ENCODE measurements around the gene B4GALT5.
A peak's percentile ranks its signal among the peaks of the same experiment; 100 is the strongest.
"Not testable (repeated sequence)": the region's sequence is repeated elsewhere in the genome, so short reads cannot be mapped to it uniquely, and the experiment has no call there.

B4GALT5 gene

DNA sequence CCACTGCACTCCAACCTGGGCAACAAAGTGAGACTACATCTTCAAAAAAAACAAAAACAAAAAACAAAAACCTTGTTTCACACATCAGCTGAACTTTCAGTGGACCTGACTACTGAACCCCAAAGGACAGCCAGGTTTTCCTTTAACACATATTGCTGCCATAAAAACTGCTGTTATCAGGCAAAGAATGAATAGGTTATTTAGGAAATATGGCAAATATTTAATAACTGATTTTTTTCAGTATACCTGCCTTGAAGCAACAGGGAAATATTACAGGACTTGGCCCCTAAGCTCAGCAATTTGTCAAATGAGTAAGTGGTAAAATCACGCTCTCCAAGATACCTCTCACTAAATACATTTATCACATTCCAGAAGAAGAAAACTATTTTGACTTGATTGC, 34.0 kb downstream of the B4GALT5 start:
- no peak for DNase-seq (ENCODE audit: low read depth)

DNA sequence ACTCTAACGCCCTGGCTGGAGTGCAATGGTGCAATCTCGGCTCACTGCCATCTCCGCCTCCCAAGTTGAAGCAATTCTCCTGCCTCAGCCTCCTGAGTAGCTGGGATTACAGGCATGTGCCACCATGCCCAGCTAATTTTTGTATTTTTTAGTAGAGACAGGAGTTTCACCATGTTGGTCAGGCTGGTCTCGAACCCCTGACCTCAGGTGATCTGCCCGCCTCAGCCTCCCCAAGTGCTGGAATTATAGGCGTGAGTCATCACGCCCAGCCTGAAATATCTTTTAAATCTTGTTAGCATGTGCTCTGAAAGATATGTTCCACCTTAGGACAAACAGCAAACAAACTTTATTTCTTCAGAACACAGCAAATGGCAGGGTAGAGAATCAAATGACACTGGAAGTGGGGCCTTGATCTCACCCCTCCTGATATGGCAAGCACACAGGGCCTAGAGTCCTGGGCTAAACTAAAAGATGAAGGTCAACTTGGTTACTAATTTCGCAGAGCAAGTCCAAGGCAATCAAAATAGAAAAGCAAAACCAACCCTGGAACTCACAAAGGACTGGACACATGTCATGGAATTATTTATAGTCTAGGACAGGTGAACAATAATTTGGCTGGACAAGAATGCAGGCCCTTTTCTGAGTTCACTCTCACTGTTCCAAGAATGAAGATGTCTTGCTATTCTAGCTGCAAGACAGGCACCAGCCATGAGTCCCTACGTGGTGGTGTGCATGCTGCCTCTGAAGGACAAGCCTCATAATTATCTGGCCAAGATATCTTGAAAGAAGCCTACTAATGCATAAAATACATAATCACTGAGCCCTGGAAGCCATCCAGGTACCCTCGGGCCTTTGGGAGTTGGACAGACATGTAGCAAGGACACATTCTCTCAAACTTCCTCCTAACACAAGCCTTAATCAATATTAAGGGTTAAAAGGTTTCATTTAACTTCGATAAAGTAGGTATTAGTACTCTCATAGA, 35.6 kb downstream of the B4GALT5 start:
- no peak for DNase-seq (ENCODE audit: low read depth)

DNA sequence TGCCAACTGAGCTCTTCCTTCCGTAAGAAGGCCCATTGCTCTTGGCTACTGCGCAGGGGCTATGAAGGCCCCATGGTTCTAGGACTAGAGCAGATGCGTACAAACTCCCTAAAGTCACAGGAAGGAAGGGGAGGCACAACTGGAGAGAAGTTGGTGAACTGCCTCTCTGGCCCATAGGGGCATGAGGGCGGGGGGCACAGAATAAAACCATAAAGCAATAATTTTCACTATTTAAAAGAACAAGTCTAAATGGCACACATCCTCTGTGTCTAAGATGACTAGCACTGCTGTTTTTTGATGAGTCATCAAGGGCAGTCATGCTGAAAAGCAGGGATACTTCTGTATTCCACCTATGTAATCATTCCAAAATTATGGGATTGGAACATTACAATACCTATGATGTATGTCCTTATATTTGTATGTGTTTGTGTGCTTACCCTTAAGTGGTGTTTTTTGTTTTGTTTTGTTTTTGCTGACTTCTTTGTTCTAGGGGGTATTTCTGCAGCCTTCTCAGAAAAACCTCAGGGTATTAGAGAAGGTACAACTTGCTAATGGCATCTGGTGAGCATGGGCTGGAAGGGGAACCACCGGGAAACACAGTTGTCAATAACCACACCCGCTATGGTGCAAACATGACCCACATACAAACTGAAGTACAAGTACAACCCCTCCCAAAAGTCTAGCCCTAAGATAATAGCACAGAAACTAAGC, 36.9 kb downstream of the B4GALT5 start:
- peak; percentile 50 for DNase-seq (ENCODE audit: low read depth)

DNA sequence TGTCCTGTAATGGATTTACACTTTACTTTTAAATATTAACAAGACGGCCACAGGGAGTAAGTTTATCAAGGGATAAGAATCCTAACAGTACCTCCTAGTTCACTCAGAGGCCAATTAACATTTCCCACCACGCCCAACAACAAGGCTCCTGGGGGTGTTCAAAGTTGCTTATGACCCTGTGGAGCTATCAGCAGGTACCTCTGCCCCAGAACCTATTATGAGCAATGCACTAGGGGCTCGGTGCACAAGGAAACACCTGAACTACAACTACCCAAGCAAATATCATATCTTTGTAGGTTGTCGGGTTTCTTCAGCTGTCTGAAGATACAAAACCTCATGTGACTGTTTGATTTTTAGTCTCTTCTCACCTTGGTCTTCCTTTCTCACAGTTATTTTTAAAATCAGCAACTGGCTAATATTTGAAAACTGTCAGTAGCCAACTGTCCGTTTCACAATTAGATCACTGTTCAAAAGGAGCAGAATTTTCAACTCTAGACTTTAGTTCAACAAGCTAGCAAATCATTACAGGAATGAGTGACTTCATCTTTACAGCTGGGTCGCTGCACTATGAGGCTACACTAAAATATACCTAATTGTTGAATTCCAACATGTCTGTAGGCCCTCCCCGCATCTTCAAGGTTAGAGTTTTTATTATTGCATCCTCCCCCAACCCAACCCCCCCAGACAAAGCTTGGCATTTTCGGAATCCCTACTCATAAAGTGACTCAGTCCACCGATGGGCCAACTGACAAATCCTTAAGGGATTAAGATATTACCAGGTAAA, 38.1 kb downstream of the B4GALT5 start:
- DNase-seq (ENCODE audit: low read depth) = no peak

DNA sequence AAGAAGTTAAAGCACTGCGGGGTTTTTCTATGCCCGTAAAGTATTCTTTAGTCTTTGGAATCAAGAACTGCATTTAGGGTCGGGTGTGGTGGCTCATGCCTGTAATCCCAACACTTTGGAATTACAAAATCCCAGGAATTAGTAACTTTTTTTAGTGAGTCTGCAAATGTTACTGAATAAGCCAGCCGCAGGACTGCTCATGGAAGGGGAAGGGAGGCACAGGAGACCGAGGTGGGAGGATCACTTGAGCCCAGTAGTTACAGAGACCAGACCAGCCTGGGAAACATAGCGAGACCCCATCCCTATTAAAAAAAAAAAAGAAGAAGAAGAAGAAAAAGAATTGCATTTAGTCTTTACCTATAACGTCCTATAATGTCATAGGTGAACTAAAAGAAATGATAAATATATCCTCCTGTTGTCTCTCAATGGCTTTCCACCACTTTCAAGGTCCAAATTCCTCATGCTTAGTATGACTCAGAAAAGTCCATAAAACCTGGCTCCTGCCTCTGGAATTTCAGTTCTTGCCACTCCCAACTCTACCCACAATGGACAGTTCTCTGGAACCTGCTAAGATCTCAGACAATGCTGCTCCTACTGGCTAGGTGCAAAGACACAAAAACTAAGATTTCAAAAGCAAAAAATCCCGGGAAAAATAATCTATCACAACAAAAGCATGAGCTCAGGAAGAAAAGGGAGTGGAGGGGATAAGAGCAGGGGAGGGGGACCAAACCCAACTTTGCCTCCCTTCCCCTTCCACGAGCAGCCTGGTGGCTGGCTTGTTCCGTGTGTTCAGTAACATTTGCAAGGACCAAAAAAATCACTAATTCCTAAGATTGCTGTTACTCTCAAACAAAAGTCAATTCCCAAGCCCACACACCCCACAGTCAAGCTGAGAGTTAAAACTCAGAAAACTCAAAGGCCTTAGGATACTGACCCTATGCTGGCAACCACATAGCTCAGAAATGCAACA, 39.0 kb downstream of the B4GALT5 start:
- DNase-seq (ENCODE audit: low read depth) = peak; percentile 82

DNA sequence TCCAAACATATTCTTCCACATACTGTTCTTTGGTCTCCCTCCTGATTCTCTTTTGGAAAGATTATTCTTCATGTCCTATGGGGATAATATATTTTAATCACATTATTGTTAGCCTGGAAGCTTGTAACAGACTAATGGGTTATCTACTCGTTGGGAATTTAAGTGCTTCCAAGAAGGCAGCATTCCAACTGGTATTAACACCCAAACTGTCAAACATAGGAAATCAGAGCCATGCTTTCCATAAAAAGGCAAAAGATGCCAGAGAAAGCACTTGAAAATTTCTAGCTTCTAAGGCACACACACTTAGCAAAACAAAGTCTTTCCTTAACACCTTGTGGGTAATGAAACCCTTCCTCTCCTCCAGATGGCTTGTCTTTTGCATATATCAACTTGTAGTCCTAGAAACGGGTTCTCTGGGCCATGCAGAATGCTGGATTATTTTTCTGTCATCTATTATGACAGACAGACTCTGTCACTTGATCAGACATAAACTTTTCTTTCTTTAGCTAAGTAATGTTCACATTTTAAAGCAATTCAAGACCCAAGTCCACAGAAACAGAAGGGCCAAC, 41.5 kb downstream of the B4GALT5 start:
- no peak for DNase-seq (ENCODE audit: low read depth)

DNA sequence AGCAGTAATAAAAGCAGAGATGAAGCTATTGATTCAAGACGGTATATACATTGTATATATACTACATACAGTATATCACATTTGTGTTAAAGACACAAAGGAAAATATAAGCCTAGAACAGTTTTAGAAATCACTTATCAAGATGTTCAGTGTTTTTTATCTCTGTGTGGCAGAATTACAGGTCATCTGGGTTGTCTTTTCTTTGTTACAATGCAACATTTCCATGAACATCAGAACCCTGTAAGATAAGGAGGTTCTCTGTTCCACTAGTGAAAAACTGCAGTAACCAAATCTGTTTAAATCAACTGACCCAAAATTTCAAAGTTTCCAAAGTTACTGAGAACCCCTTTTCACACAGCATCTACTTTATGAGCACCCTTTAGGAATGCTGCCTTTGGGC, 42.2 kb downstream of the B4GALT5 start:
- no peak for DNase-seq (ENCODE audit: low read depth)

DNA sequence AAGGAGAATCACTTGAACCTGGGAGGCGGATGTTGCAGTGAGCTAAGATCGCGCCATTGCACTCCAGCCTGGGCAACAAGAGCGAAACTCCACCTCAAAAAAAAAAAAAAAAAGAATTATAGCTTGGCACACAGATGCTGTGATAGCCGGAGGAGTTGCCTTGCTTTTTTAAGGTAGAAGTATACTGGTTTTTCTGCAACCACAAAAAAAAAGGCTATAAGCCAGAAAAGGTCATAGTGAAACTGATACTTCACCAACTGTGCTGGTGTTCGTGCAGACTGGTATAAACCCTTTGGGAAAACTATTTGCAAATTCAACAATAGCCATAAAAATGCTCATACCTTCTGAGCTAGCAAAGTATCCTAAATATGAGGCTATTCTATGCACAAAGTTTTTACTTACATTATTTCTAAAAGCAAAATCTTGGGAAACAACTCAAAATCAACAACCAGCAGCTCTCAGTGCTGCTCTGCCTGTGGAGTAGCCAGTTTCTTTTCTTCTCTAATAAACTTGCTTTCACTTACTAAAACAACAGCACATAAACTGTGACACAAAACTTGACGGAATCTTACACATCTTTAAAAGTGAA, 44.0 kb downstream of the B4GALT5 start:
- DNase-seq (ENCODE audit: low read depth) = no peak

DNA sequence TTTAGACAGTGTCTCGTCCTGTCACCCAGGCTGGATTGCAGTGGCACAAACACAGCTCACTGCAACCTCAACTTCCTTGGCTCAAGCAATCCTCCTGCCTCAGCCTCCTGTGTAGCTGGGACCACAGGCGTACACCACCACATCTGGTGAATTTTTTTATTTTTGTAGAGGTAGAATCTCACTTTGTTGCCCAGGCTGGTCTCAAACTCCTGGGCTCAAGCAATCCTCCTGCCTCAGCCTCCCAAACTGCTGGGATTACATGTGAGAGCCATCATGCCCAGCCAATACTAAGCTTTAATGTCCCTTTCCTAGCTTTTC, 44.8 kb downstream of the B4GALT5 start:
- not testable (repeated sequence) for DNase-seq (ENCODE audit: low read depth)

DNA sequence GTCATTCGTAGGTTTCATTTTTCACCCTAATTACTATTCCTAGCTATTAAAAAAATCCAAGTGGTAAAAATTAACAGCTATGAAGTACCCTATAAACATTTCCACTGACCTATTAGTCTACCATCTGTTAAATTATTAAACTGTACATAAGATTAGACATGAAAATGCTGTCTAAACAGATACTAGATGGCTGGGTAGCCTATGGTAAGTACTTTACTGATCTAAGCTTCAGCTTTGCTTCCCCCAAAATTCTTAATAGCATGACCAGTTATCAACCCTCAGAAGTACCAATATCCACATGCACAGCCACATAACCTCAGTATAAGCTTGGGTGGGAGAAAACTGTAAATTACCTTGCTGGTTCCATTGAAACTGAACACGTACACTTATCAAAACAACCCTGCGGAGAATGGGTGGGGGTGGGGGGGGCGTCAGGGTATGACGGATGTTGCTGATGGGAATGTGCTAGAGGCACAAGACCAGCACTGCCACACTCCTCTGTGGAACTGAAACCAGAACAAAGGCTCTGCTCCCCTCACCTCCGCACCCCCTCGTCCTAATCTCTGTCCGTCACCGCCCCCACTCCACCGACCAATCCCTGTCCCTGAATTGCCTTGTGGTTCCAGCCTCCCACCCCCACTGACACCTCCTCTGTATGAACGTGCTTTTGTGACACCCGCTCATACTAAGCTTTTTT, 45.3 kb downstream of the B4GALT5 start:
- DNase-seq (ENCODE audit: low read depth) = no peak

DNA sequence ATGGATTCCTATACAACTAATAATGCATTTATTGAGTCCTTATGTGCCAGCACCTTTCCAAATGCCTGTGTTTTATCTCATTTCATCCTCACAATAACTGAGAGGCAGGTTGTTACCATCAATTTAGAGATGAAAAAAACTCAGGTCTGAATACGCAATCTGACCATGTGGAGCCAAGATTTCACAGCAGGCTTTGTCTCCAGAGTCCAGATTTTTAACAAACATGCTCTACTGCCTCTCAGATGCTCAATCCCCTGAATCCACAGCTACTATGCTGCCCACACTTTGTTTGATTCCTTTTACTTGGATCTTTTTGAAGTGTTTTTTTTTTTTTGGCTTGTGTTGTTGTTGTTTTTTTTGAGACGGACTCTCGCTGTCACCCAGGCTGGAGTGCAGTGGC, 46.8 kb downstream of the B4GALT5 start:
- DNase-seq (ENCODE audit: low read depth) = no peak

DNA sequence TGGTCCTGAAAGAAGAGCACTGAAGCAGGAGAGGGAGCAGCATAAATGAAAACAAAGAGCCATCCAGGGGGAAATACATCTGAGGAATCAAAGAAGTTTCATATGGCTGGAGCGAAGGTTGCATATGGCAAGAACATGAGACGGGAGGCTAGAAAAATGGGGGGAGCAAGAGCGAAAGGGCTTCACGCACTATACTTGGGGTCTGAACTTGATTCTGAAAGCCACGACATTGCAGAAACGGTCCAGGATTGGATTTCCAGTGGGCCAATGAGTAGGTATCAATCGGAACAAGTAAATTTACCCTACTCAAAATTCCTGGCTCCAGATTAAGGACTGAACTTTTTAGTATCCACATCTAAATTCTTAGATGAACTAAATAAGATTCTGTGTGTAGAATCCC, 47.9 kb downstream of the B4GALT5 start:
- DNase-seq (ENCODE audit: low read depth) = no peak

DNA sequence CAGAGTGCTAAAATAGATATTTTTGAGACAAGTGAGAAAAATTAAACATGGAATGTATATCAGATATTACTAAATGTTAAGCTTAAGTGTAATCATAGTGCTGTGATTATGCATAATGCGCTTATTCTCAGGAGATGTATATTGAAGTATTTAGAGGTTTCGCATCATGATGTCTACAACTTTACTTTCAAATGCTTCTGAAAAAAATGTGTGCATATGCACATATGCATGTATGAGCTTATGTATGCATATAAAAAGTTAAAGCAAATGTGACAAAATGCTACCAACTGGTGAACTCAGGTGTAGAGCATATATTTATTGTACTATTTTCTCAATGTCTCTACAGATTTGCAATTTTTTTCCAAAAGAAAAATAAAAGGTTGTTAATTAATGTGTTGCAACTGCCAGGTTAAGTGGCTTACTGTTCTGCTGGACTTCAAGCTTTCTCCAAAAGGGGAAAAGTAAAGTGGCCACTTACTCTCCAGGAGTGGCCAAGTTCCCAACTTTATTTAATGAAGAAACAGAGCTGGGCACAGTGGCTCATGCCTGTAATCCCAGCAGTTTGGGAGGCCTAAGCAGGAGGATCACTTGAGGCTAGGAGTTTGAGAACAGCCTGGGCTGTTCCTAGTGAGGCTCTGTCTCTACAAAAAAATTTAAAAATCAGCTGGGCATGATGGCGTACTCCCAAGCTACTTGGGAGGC, 48.9 kb downstream of the B4GALT5 start:
- no peak for DNase-seq (ENCODE audit: low read depth)

DNA sequence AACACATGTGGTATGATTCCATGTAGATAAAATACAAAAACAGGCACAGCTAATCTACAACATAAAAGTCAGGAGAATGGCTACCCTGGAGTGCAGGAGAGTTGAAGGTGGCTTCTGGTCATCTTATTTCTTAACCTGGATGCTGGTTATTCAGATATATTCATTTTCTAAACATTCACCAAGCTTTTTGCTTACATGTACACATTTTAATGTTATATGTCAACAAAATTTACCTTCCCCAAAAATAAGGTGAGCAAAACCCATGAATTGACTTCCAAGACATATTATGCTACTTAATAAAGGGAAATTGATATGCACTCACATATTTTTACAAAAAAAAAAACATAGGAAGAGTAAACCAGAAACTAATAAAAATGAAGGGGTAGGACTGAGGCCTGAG, 50.6 kb downstream of the B4GALT5 start:
- DNase-seq (ENCODE audit: low read depth) = no peak

DNA sequence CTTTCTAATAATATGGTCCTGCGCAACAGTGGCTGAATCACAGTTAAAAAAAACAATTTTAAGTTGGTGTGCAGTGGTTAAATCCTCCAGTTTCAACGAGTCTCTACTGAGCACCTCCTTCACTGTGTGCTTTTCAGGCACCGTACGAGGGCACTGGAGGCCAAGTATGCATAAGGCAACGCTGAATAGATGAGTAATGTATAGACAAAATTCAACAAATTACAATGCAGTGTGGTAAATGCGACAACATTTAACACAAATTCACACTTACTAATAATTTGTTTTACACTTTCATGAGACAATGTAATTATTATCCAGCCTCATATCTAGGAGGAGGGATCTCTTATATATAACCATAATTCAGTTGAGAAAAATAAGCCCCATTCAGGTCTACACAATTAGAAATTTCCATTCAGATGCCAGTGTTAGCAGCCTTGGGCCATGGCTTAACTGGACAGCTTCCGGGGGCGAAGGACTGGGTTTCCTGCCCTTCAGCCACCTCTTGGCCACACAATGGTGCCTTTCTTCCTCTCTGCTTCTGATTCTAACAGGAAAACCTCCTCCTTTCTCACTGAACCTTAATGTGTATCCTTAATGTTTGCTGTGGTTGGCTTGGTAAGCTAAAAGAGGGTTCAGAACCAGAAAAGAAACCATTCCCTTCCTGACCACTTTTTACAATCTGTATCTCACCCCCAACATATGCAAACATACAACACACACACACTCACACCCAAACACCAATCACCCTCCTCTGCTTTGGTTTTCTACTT, 51.9 kb downstream of the B4GALT5 start:
- DNase-seq (ENCODE audit: low read depth) = no peak

DNA sequence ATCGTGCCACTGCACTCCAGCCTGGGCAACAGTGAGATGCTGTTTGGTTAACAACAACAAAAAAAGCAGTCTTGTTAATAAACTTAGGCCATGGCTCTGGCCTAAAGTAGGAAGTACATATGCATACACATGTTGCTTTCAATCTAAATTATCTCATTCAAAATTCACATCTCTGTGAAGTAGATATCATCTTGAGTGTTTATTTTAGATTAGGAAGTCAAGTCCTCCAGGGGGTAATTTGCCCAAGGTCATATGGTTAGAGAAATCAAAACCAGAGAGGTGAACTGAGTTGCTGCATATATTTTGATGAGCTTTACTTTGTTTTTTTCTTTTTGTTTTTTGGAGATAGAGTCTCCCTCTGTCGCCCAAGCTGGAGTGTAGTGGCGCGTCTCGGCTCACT, 52.8 kb downstream of the B4GALT5 start:
- no peak for DNase-seq (ENCODE audit: low read depth)

DNA sequence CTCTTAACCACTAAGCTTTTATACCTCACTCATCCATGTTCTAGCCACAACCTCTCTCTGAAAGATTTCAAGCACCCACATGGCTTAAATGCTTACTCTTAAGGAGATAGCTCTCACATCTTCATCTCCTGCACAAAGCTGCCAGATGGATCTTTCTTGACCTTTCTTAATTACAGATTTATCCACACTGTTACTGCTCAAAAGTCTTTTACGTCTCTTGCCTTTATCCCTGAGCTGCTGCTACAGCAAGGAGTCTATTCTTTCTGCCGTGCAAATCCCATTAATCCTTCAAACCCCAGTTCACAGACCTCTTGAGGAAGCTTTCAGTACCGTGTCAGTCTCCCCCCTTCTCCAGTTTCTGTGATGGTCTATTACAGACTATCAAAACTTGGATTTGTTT, 54.6 kb downstream of the B4GALT5 start:
- peak; percentile 41 for DNase-seq (ENCODE audit: low read depth)

DNA sequence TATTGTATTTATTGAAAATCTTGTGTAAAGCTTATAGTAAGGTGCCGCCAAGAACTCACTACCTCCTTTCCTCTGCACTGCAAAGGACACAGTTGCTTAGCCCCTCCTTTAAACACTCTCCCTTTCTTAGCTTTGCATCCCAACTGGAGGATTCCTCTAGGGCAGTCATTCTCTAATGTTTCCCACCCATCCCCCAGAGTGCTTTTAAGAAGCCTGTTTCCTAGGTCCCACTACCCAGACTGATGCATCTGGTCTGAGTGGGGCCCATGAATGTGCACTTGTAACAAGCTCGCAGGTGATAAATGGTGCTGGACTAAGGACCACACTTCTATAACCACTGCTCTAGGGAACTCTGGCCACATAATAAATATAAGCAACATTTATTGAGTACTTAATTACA, 55.2 kb downstream of the B4GALT5 start:
- DNase-seq (ENCODE audit: low read depth) = no peak
